ENCODE results near the gene MTMR10. TPM values are rescaled to one million over a fixed set of nuclear protein-coding genes. Genes with fewer than 3 reads are reported as not detected.

Gene MTMR10
- total RNA-seq, 1 experiment from 2014 or later = 23.2 TPM

DNA sequence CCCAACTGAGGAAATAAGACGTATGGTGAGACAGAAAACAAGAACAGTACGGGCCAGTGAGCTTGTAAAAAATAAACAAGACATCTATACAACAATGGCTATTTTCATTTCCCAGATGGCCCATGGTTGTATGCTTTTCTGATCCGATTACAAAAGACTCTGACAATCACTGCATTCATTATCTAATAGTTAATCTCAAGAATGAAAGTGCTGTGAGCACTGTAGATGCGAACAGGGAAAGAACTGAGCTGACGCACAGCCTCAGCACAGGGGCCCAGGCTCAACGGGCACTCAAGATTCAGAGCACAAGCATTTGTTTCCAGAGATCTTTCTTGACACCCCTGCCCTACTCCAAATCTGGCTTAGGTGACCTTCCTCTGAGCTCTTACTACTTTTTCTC, 6.9 kb downstream of the MTMR10 start:
- no peak overlapping the region for H3K18ac ChIP-seq (ENCODE audit: insufficient read length, low read depth, low read length)
- DNase-seq = no peak
- no CpG with 5 or more reads among the region's 6 CpGs for WGBS (ENCODE audit: extremely low coverage, insufficient read length, low lambda C conversion rate)
- no peak overlapping the region for H3K4ac ChIP-seq (ENCODE audit: low read depth, low read length)
- H2BK20ac ChIP-seq (ENCODE audit: low read depth, low read length, poor library complexity, severe bottlenecking) = no peak overlapping the region
- no peak overlapping the region for H4K5ac ChIP-seq (ENCODE audit: insufficient read length, low read depth, low read length)
- H3K9ac ChIP-seq (ENCODE audit: extremely low read depth, insufficient read length, low read length) = no peak overlapping the region
- Mint-ChIP-seq H3K36me3 (ENCODE audit: insufficient read depth in 1 of 3, low read depth in 3 of 3) (peaks cover 0 to 22% (median 8%) of the 10 kb centered on the region in 3 experiments; a peak in 3 of 7 replicates), H3K4me1 (peaks cover 0 to 8% of the 10 kb centered on the region in 2 experiments; a peak in 1 of 4 replicates), H3K27ac (peak overlapping the region in 1 of 3 experiments; percentile 9; a peak in 1 of 7 replicates), H3K27me3 (ENCODE audit: low read depth) (no peaks in the 10 kb centered on the region), H3K9me3 (no peaks in the 10 kb centered on the region), H3K4me3 (no peak overlapping the region)
- H4K8ac ChIP-seq (replicated peaks; ENCODE audit: insufficient read length, low read depth, low read length) = no peak overlapping the region
- H3K9me3 ChIP-seq (ENCODE audit: control insufficient read depth, low read depth, low read length) = no peaks in the 10 kb centered on the region
- H3K23ac ChIP-seq (ENCODE audit: insufficient read length, low read depth, low read length) = no peak overlapping the region
- TF ChIP-seq, protein P1, sequence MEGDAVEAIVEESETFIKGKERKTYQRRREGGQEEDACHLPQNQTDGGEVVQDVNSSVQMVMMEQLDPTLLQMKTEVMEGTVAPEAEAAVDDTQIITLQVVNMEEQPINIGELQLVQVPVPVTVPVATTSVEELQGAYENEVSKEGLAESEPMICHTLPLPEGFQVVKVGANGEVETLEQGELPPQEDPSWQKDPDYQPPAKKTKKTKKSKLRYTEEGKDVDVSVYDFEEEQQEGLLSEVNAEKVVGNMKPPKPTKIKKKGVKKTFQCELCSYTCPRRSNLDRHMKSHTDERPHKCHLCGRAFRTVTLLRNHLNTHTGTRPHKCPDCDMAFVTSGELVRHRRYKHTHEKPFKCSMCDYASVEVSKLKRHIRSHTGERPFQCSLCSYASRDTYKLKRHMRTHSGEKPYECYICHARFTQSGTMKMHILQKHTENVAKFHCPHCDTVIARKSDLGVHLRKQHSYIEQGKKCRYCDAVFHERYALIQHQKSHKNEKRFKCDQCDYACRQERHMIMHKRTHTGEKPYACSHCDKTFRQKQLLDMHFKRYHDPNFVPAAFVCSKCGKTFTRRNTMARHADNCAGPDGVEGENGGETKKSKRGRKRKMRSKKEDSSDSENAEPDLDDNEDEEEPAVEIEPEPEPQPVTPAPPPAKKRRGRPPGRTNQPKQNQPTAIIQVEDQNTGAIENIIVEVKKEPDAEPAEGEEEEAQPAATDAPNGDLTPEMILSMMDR (conservative IDR thresholded peaks at IDR 0.05) = no peak
- H4K20me1 ChIP-seq (ENCODE audit: control insufficient read depth, insufficient read depth, insufficient read length) = no peaks in the 10 kb centered on the region
- H4K91ac ChIP-seq (ENCODE audit: insufficient read length, low read depth, low read length) = no peak overlapping the region
- H3K56ac ChIP-seq (ENCODE audit: insufficient read length, low read depth, low read length) = no peak overlapping the region
- H2BK120ac ChIP-seq (ENCODE audit: low read depth, low read length, poor library complexity, severe bottlenecking) = no peak overlapping the region
- no peak overlapping the region for H3K14ac ChIP-seq (ENCODE audit: insufficient read depth, low read length)
- no peak overlapping the region for H3T11ph ChIP-seq (ENCODE audit: low read length)
- H2BK15ac ChIP-seq (ENCODE audit: low read depth, low read length) = no peak overlapping the region
- H3K4me2 ChIP-seq (ENCODE audit: insufficient read depth, insufficient read length, low read length) = no peak overlapping the region
- H2AFZ ChIP-seq (ENCODE audit: low read length) = no peak overlapping the region
- H3K27me3 ChIP-seq (ENCODE audit: insufficient read depth, low read length) = no peaks in the 10 kb centered on the region
- H2BK5ac ChIP-seq (ENCODE audit: insufficient read length, low read length) = no peak overlapping the region
- no peaks in the 10 kb centered on the region for H3K23me2 ChIP-seq (ENCODE audit: insufficient read length, low read depth, low read length, poor library complexity, severe bottlenecking)
- H2BK12ac ChIP-seq (ENCODE audit: insufficient read length, low read depth, low read length) = no peak overlapping the region
- no peak overlapping the region for H3K27ac ChIP-seq (ENCODE audit: insufficient read length, low read depth, low read length)
- no peaks in the 10 kb centered on the region for H3K79me2 ChIP-seq (ENCODE audit: insufficient read depth, low read length)
- H3K4me1 ChIP-seq (ENCODE audit: insufficient read depth, low read length) = no peaks in the 10 kb centered on the region
- no peak overlapping the region for H2AK5ac ChIP-seq (ENCODE audit: insufficient read length, low read length)
- no peaks in the 10 kb centered on the region for H3K79me1 ChIP-seq (ENCODE audit: insufficient read depth, low read depth, low read length, poor library complexity, severe bottlenecking)

Measured in H9 (cell line).